AG09309 (cell line): ENCODE data around the gene RRBP1.

ENCODE experiments used
- DNase-seq: peaks from one replicate; pipeline ENCODE4 v3.0.0-alpha.2; 2010; ENCODE audit warnings: low read depth
- H3K4me3 ChIP-seq: 2 replicates; pipeline ENCODE4 v1.5.1; 2011; ENCODE audit warnings: mild to moderate bottlenecking, low read depth, low read length, moderate library complexity; ENCODE audit not compliant: control insufficient read depth
- TF ChIP-seq, protein P1 (sequence below): IDR thresholded peaks from 2 replicates; pipeline ENCODE4 v1.5.1; 2011; ENCODE audit warnings: mild to moderate bottlenecking, low read depth, low read length, inconsistent platforms; ENCODE audit not compliant: insufficient read depth, control insufficient read depth; ENCODE audit errors: missing control alignments

Gene RRBP1

GRCh38 chr20:17605131-17605660 lies 76.8 kb downstream of the RRBP1 start:
- no peak for DNase-seq
- H3K4me3 ChIP-seq = no peak overlapping the region
- TF ChIP-seq, protein P1, sequence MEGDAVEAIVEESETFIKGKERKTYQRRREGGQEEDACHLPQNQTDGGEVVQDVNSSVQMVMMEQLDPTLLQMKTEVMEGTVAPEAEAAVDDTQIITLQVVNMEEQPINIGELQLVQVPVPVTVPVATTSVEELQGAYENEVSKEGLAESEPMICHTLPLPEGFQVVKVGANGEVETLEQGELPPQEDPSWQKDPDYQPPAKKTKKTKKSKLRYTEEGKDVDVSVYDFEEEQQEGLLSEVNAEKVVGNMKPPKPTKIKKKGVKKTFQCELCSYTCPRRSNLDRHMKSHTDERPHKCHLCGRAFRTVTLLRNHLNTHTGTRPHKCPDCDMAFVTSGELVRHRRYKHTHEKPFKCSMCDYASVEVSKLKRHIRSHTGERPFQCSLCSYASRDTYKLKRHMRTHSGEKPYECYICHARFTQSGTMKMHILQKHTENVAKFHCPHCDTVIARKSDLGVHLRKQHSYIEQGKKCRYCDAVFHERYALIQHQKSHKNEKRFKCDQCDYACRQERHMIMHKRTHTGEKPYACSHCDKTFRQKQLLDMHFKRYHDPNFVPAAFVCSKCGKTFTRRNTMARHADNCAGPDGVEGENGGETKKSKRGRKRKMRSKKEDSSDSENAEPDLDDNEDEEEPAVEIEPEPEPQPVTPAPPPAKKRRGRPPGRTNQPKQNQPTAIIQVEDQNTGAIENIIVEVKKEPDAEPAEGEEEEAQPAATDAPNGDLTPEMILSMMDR = no peak

DNA sequence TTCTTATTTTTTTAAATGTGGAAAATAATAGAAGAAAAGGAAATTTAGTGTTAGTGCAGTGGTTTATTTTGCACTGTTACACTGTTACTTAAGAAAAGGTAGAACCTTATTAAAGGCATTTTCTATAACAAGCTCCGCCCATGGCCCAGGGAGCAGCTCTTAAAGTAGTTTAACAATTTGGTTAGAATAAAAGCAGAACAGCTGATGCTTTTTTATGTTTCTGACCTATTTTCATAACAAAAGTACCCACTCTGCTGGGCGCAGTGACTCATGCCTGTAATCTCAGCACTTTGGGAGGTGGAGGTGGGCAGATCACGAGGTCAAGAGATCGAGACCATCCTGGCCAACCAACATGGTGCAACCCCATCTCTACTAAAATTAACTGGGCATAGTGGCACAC lies 79.5 kb downstream of the RRBP1 start:
- no peak overlapping the region for H3K4me3 ChIP-seq
- DNase-seq = no peak
- TF ChIP-seq, protein P1 = no peak

- TF ChIP-seq, protein P1 = no peak
- H3K4me3 ChIP-seq = no peak overlapping the region
- DNase-seq = no peak
These were observed 80.1 kb downstream of the RRBP1 start for GRCh38 chr20:17601957-17602356.

DNA sequence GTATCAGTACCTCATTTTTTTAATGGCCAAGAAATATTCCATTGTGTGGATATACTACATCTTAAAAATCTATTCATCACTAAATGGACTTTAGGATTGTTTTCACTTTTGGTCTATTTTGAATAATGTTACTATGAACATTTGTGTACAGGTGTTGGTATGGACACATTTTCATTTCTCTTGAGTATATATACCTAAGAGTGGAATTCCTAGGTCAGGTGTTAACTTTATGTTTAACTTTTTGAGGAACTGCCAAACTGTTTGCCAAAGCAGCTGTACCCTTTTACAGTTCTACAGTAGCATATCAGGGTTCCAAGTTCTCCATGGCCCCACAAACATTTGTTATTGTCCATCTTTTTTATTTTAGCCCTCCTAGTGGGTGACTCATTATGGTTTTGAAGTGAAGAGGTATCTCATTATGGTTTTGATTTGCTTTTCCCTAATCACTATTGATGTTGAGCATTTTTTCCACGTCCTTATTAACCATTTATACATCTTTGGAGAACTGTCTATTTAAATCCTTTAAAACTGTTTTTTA lies 84.0 kb downstream of the RRBP1 start:
- no peak for DNase-seq
- TF ChIP-seq, protein P1 = no peak
- H3K4me3 ChIP-seq = no peak overlapping the region

DNA sequence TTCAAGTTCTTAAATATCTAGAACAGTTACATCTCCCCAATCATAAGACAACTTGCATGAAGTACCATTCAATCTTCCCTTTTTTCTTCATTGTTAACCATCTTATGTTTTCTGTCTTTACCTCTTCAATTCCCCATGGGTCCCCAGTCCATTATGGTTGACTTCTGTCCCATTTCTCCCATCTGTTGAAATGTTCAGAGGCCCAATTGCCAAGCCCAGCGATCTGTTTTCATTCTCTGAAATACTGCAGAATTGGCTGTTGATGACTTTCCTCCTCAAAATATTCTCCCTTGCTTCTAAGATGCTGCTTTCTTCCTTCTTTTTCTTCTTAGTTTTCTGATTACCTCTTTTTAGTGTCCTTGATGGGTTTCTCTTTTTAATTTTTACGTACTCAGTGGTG lies 86.2 kb downstream of the RRBP1 start:
- TF ChIP-seq, protein P1 = no peak
- no peak overlapping the region for H3K4me3 ChIP-seq
- DNase-seq = no peak

DNA sequence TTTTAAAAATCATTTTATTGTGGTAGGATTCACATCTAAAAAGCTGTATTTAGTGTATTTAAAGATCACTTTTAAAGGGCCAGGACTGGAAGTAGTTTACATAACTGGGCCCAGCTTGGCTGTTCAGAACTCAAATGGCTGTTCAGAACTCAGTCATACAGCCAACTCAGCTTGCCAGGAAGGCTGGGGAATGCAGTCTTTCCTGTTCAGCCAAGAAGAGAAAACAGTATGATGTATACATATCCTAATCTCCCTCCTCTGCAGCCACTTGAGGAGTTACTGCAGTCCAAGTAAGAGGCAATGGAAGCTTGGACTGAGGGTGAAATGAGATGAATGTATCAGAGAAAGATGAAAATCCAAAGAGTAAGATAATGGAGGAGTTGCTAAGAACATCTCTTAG lies 87.6 kb downstream of the RRBP1 start:
- H3K4me3 ChIP-seq = no peak overlapping the region
- TF ChIP-seq, protein P1 = no peak
- DNase-seq = no peak
